K562 (cell line): ENCODE data around the gene PDE12. TPM values are rescaled to one million over a fixed set of nuclear protein-coding genes. Genes with fewer than 3 reads are reported as not detected.

Experiments
- CBFB ChIP-seq: sonication (generic); formaldehyde crosslinking; IDR thresholded peaks from 2 replicates; pipeline ENCODE4 v1.4.0; 2020; ENCODE audit warnings: mild to moderate bottlenecking, missing genetic modification reagents
- HDAC8 ChIP-seq: fragments of 450-650 bp; IDR thresholded peaks from 2 replicates; pipeline ENCODE4 v1.6.1; 2016; ENCODE audit warnings: mild to moderate bottlenecking, missing genetic modification characterization, moderate library complexity, missing compliant biosample characterization
- MYNN ChIP-seq, 2 experiments: sonication (generic); formaldehyde crosslinking in 1 of 2; IDR thresholded peaks; 2 replicates each; pipeline versions ENCODE4 v1.5.0 to v1.6.1; 2016 to 2020; ENCODE audit warnings: antibody characterized with exemption in 1 of 2, missing genetic modification reagents in 1 of 2
- ZBTB17 ChIP-seq: fragments of 450-650 bp; formaldehyde crosslinking; IDR thresholded peaks from 2 replicates; pipeline ENCODE4 v1.4.0; 2020; ENCODE audit warnings: mild to moderate bottlenecking
- ZNF197 ChIP-seq: fragments of 200-800 bp; sonication (Bioruptor generic); IDR thresholded peaks from 2 replicates; pipeline ENCODE4 v1.6.1; 2016; ENCODE audit warnings: low read depth, missing genetic modification characterization, missing compliant biosample characterization
- ZNF253 ChIP-seq: fragments of 250-450 bp; sonication (Bioruptor Pico); conservative IDR thresholded peaks from 2 replicates; pipeline ENCODE4 v1.6.1; 2021; ENCODE audit warnings: mild to moderate bottlenecking
- ZNF695 ChIP-seq: fragments of 450-650 bp; formaldehyde crosslinking; IDR thresholded peaks from 2 replicates; pipeline ENCODE4 v1.4.0; 2020; ENCODE audit warnings: mild to moderate bottlenecking, moderate library complexity
- polyA plus RNA-seq, 8 experiments: library from polyadenylated mRNA; depleted of rRNA in 4 of 8; stranded (reverse) in 5 of 8; unstranded in 3 of 8; fragments of >200 nt; fragmentation: Nextera tagmentation in 2 of 8; fragmentation: Illumina TruSeq in 1 of 8; extraction: Ambion mirVana in 2 of 8; extraction: Trizol in 1 of 8; gene quantifications; 2 replicates each; pipeline versions ENCODE4 v1.2.1 to v1.2.3, GENCODE V29; 2011 to 2014; ENCODE audit warnings: inconsistent platforms in 1 of 8, missing spikeins in 1 of 8
- total RNA-seq, 7 experiments: library from RNA; depleted of rRNA in 6 of 7; stranded (reverse); fragments of >200 nt in 6 of 7; fragmentation: Illumina TruSeq in 2 of 7; extraction: Trizol in 2 of 7; gene quantifications; 2 replicates each; pipeline versions ENCODE4 v1.2.1 to v1.2.3, GENCODE V29; 2011 to 2021; ENCODE audit warnings: low replicate concordance in 1 of 7
- TF ChIP-seq, protein P1 (sequence below): fragments of 450-650 bp; IDR thresholded peaks from 2 replicates; pipeline ENCODE4 v1.6.1; 2016; ENCODE audit warnings: low read depth
- TF ChIP-seq, protein P2 (sequence below): fragments of 450-650 bp; formaldehyde crosslinking; conservative IDR thresholded peaks from 2 replicates; pipeline ENCODE4 v1.4.0; 2022; ENCODE audit warnings: mild to moderate bottlenecking, missing genetic modification characterization
- TF ChIP-seq, protein P3 (sequence below): fragments of 250-450 bp; sonication (Bioruptor Pico); IDR thresholded peaks from 2 replicates; pipeline ENCODE4 v1.8.0; 2021; ENCODE audit warnings: moderate library complexity, mild to moderate bottlenecking, inconsistent platforms
- TF ChIP-seq, protein P4 (sequence below): sonication (generic); formaldehyde crosslinking; IDR thresholded peaks from 2 replicates; pipeline ENCODE4 v1.8.0; 2022; ENCODE audit warnings: missing genetic modification reagents, mild to moderate bottlenecking, moderate library complexity, borderline replicate concordance
- TF ChIP-seq, protein P5 (sequence below): fragments of 250-450 bp; sonication (Bioruptor Pico); IDR thresholded peaks from 2 replicates; pipeline ENCODE4 v1.8.0; 2021; ENCODE audit warnings: mild to moderate bottlenecking, moderate library complexity

Gene PDE12
- total and polyA plus RNA-seq, 9 of the 15 experiments (the other 6 are each of a cell fraction or from before 2014, with no cell fraction given): 2.1 to 20.5 (median 10.0) TPM

DNA sequence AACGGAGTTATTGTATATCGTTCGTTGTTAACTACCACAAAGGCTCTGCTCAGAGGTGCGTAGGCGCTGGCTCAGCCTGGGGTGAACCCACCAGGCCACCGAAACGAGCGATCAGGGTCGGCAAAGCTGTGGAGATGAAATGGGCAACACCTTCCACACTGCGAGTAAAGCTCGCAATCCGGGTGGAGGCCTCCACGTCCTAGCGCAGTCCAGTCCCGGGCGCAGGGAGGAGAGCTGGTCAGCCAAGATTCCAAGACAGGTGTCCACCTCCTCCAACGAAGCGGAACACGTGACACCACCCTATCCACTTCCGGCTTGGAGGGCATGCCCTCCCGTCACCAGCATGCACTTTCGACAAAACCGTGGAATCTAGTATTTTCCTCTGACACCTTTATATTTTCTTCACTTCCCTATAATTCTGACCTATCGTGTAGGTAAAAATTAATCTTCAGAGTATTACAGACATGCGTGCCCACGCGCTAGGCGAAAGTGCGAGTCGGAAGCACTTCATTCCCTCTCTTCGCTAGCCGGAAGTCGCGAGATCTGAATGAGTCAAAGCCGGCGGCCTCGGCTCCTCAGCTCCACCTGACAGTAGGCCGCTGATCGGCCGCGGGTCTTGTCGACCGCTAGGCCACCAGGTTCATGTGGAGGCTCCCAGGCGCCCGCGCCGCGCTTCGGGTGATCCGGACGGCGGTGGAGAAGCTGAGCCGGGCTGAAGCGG, at the start of gene PDE12 (continued):
- TF ChIP-seq, protein P1, sequence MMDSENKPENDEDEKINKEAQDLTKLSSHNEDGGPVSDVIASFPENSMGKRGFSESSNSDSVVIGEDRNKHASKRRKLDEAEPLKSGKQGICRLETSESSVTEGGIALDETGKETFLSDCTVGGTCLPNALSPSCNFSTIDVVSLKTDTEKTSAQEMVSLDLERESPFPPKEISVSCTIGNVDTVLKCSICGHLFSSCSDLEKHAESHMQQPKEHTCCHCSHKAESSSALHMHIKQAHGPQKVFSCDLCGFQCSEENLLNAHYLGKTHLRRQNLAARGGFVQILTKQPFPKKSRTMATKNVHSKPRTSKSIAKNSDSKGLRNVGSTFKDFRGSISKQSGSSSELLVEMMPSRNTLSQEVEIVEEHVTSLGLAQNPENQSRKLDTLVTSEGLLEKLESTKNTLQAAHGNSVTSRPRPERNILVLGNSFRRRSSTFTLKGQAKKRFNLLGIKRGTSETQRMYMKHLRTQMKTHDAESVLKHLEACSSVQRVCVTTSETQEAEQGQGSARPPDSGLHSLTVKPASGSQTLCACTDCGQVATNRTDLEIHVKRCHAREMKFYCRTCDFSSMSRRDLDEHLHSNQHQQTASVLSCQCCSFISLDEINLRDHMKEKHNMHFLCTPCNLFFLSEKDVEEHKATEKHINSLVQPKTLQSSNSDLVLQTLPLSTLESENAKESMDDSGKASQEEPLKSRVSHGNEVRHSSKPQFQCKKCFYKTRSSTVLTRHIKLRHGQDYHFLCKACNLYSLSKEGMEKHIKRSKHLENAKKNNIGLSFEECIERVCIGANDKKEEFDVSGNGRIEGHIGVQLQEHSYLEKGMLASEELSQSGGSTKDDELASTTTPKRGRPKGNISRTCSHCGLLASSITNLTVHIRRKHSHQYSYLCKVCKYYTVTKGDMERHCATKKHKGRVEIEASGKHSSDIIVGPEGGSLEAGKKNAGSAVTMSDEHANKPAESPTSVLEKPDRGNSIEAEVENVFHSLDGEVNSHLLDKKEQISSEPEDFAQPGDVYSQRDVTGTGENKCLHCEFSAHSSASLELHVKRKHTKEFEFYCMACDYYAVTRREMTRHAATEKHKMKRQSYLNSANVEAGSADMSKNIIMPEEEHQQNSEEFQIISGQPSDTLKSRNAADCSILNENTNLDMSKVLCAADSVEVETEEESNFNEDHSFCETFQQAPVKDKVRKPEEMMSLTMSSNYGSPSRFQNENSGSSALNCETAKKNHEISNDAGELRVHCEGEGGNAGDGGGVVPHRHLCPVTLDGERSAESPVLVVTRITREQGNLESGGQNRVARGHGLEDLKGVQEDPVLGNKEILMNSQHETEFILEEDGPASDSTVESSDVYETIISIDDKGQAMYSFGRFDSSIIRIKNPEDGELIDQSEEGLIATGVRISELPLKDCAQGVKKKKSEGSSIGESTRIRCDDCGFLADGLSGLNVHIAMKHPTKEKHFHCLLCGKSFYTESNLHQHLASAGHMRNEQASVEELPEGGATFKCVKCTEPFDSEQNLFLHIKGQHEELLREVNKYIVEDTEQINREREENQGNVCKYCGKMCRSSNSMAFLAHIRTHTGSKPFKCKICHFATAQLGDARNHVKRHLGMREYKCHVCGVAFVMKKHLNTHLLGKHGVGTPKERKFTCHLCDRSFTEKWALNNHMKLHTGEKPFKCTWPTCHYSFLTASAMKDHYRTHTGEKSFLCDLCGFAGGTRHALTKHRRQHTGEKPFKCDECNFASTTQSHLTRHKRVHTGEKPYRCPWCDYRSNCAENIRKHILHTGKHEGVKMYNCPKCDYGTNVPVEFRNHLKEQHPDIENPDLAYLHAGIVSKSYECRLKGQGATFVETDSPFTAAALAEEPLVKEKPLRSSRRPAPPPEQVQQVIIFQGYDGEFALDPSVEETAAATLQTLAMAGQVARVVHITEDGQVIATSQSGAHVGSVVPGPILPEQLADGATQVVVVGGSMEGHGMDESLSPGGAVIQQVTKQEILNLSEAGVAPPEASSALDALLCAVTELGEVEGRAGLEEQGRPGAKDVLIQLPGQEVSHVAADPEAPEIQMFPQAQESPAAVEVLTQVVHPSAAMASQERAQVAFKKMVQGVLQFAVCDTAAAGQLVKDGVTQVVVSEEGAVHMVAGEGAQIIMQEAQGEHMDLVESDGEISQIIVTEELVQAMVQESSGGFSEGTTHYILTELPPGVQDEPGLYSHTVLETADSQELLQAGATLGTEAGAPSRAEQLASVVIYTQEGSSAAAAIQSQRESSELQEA: no peak
- TF ChIP-seq, protein P2, sequence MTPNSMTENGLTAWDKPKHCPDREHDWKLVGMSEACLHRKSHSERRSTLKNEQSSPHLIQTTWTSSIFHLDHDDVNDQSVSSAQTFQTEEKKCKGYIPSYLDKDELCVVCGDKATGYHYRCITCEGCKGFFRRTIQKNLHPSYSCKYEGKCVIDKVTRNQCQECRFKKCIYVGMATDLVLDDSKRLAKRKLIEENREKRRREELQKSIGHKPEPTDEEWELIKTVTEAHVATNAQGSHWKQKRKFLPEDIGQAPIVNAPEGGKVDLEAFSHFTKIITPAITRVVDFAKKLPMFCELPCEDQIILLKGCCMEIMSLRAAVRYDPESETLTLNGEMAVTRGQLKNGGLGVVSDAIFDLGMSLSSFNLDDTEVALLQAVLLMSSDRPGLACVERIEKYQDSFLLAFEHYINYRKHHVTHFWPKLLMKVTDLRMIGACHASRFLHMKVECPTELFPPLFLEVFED (CRISPR knock-in tag): no peak
- TF ChIP-seq, protein P3, sequence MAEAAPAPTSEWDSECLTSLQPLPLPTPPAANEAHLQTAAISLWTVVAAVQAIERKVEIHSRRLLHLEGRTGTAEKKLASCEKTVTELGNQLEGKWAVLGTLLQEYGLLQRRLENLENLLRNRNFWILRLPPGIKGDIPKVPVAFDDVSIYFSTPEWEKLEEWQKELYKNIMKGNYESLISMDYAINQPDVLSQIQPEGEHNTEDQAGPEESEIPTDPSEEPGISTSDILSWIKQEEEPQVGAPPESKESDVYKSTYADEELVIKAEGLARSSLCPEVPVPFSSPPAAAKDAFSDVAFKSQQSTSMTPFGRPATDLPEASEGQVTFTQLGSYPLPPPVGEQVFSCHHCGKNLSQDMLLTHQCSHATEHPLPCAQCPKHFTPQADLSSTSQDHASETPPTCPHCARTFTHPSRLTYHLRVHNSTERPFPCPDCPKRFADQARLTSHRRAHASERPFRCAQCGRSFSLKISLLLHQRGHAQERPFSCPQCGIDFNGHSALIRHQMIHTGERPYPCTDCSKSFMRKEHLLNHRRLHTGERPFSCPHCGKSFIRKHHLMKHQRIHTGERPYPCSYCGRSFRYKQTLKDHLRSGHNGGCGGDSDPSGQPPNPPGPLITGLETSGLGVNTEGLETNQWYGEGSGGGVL (CRISPR knock-in tag): no peak
- TF ChIP-seq, protein P4, sequence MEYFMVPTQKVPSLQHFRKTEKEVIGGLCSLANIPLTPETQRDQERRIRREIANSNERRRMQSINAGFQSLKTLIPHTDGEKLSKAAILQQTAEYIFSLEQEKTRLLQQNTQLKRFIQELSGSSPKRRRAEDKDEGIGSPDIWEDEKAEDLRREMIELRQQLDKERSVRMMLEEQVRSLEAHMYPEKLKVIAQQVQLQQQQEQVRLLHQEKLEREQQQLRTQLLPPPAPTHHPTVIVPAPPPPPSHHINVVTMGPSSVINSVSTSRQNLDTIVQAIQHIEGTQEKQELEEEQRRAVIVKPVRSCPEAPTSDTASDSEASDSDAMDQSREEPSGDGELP (CRISPR knock-in tag): peak; percentile 77; the same call in 1 of the 2 replicates
- TF ChIP-seq ZNF695 (CRISPR knock-in tag) (no peak), MYNN (IDR thresholded peaks at IDR 0.05) (no peak), MYNN (CRISPR knock-in tag; IDR thresholded peaks at IDR 0.05) (no peak), ZNF197 (CRISPR knock-in tag) (no peak), CBFB (no peak), ZNF253 (CRISPR knock-in tag) (no peak), HDAC8 (tag) (peak; percentile 80), ZBTB17 (CRISPR knock-in tag) (0 out of 2 replicates have a peak, but pooled peaks have one; percentile 34)
- TF ChIP-seq, protein P5, sequence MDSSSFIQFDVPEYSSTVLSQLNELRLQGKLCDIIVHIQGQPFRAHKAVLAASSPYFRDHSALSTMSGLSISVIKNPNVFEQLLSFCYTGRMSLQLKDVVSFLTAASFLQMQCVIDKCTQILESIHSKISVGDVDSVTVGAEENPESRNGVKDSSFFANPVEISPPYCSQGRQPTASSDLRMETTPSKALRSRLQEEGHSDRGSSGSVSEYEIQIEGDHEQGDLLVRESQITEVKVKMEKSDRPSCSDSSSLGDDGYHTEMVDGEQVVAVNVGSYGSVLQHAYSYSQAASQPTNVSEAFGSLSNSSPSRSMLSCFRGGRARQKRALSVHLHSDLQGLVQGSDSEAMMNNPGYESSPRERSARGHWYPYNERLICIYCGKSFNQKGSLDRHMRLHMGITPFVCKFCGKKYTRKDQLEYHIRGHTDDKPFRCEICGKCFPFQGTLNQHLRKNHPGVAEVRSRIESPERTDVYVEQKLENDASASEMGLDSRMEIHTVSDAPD: no peak
